ENCODE measurements around the gene PSMA3.

Gene PSMA3

GRCh38 chr14:58280954-58281787 is 36.5 kb downstream of the PSMA3 start:
- in situ Hi-C loops (cut with HindIII; ENCODE audit: low sequenced_read_pairs), result no loop called here
- peak; percentile 62 for DNase-seq (ENCODE audit: low read depth)
- no peak for TF ChIP-seq CTCF (IDR thresholded peaks at IDR 0.05; ENCODE audit: low read depth, low read length, missing control alignments)
- no peak overlapping the region for H3K4me3 ChIP-seq (ENCODE audit: low read depth, low read length)

- no peak overlapping the region for H3K4me3 ChIP-seq (ENCODE audit: low read depth, low read length)
- no peak for TF ChIP-seq CTCF (IDR thresholded peaks at IDR 0.05; ENCODE audit: low read depth, low read length, missing control alignments)
- in situ Hi-C loops (cut with HindIII; ENCODE audit: low sequenced_read_pairs), result no loop called here
- no peak for DNase-seq (ENCODE audit: low read depth)
Observed at GRCh38 chr14:58281969-58282368, 37.3 kb downstream of the PSMA3 start.

GRCh38 chr14:58282925-58283593 is 38.4 kb downstream of the PSMA3 start:
- no peak for TF ChIP-seq CTCF (IDR thresholded peaks at IDR 0.05; ENCODE audit: low read depth, low read length, missing control alignments)
- in situ Hi-C loops (cut with HindIII; ENCODE audit: low sequenced_read_pairs), result no loop called here
- DNase-seq (ENCODE audit: low read depth), result no peak
- H3K4me3 ChIP-seq (ENCODE audit: low read depth, low read length), result no peak overlapping the region

GRCh38 chr14:58283730-58284129 is 39.1 kb downstream of the PSMA3 start:
- DNase-seq (ENCODE audit: low read depth), result no peak
- no peak overlapping the region for H3K4me3 ChIP-seq (ENCODE audit: low read depth, low read length)
- in situ Hi-C loops (cut with HindIII; ENCODE audit: low sequenced_read_pairs), result no loop called here
- no peak for TF ChIP-seq CTCF (IDR thresholded peaks at IDR 0.05; ENCODE audit: low read depth, low read length, missing control alignments)

- TF ChIP-seq CTCF (IDR thresholded peaks at IDR 0.05; ENCODE audit: low read depth, low read length, missing control alignments), result no peak
- in situ Hi-C loops (cut with HindIII; ENCODE audit: low sequenced_read_pairs), result no loop called here
- no peak overlapping the region for H3K4me3 ChIP-seq (ENCODE audit: low read depth, low read length)
- no peak for DNase-seq (ENCODE audit: low read depth)
Observed at GRCh38 chr14:58285132-58285531, 40.5 kb downstream of the PSMA3 start.

- in situ Hi-C loops (cut with HindIII; ENCODE audit: low sequenced_read_pairs), result no loop called here
- DNase-seq (ENCODE audit: low read depth), result no peak
- H3K4me3 ChIP-seq (ENCODE audit: low read depth, low read length), result no peak overlapping the region
- no peak for TF ChIP-seq CTCF (IDR thresholded peaks at IDR 0.05; ENCODE audit: low read depth, low read length, missing control alignments)
Observed at GRCh38 chr14:58287607-58288042, 43.0 kb downstream of the PSMA3 start.
